Nephron progenitor cell (in vitro differentiated cells): ENCODE results near the gene TIAM1.

Source experiments
- DNase-seq: peaks from one replicate; pipeline ENCODE4 v3.0.0; 2021
- H3K27ac Mint-ChIP-seq: 2 replicates; pipeline ENCODE4 v1.8.0; 2021; ENCODE audit warnings: mild to moderate bottlenecking, moderate library complexity, mixed read lengths
- H3K27me3 Mint-ChIP-seq: 2 replicates; pipeline ENCODE4 v1.8.0; 2021; ENCODE audit warnings: mild to moderate bottlenecking, low read depth, mixed read lengths; ENCODE audit not compliant: poor library complexity
- H3K36me3 Mint-ChIP-seq: 2 replicates; pipeline ENCODE4 v1.8.0; 2021; ENCODE audit warnings: low read depth, mixed read lengths
- H3K4me1 Mint-ChIP-seq: 2 replicates; pipeline ENCODE4 v1.8.0; 2021; ENCODE audit warnings: mixed read lengths
- H3K4me3 Mint-ChIP-seq: 2 replicates; pipeline ENCODE4 v1.8.0; 2021; ENCODE audit warnings: mild to moderate bottlenecking, moderate library complexity, mixed read lengths
- H3K9me3 Mint-ChIP-seq: 2 replicates; pipeline ENCODE4 v1.8.0; 2021; ENCODE audit warnings: mild to moderate bottlenecking, moderate library complexity, mixed read lengths
- CTCF ChIP-seq: fragments of 200-600 bp; sonication (generic); IDR thresholded peaks from 2 replicates; pipeline ENCODE4 v1.5.0; 2021; ENCODE audit warnings: antibody characterized with exemption

TIAM1 gene

GRCh38 chr21:31370281-31370892, 26.3 kb upstream of the TIAM1 start:
- H3K9me3 Mint-ChIP-seq = no peaks in the 10 kb centered on the region
- peak overlapping the region; percentile 93 for H3K27ac Mint-ChIP-seq
- H3K36me3 Mint-ChIP-seq = peaks cover 17% of the 10 kb centered on the region
- peaks cover 8% of the 10 kb centered on the region for H3K27me3 Mint-ChIP-seq
- no peak for TF ChIP-seq CTCF
- H3K4me3 Mint-ChIP-seq = no peak overlapping the region
- peaks cover 44% of the 10 kb centered on the region for H3K4me1 Mint-ChIP-seq
- DNase-seq = no peak

DNA sequence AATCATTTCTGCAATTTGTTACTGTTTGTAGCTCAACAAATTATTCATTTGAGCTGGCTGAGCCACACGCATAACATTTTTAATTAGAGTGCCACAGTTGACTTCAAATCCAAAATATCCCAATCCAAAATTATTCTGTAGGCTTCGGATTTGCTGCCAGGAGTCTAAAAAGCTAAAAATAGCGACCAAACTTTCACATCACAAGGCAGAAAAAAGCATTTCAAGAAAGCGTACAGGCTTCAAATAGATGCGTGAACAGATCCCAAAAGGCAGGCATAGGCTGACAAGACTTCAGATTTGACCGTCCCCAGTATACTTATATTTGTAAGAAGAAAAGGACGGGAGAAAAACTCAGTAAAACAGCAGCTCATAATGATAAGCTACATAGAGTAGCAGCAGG, 24.3 kb upstream of the TIAM1 start:
- H3K9me3 Mint-ChIP-seq = no peaks in the 10 kb centered on the region
- peaks cover 44% of the 10 kb centered on the region for H3K4me1 Mint-ChIP-seq
- H3K36me3 Mint-ChIP-seq = peaks cover 22% of the 10 kb centered on the region
- no peak overlapping the region for H3K4me3 Mint-ChIP-seq
- no peak for DNase-seq
- peaks cover 8% of the 10 kb centered on the region for H3K27me3 Mint-ChIP-seq
- no peak overlapping the region for H3K27ac Mint-ChIP-seq
- TF ChIP-seq CTCF = no peak

DNA sequence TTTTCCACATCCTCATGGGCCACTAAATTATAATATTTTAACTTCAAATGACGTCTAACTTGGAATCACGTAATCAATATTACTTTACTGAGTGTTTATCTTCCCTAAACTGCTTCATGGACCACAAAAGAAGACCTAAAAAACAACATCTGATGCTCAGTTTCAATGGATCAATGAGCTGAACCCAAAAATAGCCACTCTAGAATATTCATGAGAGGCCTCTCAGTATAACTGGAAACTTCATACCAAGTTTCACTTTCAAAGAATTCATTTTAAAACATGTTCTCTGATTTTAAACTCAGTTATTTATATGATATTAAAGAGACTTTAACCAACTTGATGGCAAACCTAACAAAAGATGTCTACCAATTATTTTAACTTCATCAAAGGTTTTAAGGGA, 23.7 kb upstream of the TIAM1 start:
- H3K27ac Mint-ChIP-seq = no peak overlapping the region
- no peak overlapping the region for H3K4me3 Mint-ChIP-seq
- peaks cover 8% of the 10 kb centered on the region for H3K27me3 Mint-ChIP-seq
- no peak for TF ChIP-seq CTCF
- H3K4me1 Mint-ChIP-seq = peaks cover 46% of the 10 kb centered on the region
- H3K36me3 Mint-ChIP-seq = peaks cover 22% of the 10 kb centered on the region
- no peak for DNase-seq
- no peaks in the 10 kb centered on the region for H3K9me3 Mint-ChIP-seq

DNA sequence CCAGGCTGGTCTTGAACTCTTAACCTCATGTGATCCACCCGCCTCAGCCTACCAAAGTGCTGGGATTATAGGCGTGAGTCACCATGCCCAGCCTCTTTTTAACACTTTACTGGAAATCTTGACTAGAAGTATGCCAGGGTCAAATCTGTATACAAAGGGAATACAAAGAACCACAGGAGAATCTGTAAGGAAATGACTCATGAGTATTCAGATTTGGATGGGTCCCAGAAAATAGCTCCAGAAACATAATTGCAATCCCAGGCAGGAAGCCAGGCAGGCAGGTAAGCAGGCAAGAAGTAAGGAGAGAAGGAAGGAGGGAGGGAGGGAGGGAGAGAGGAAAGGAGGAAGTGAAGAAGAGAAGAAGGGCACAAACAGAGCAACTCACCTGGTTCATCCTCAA, 22.8 kb upstream of the TIAM1 start:
- TF ChIP-seq CTCF = no peak
- H3K27ac Mint-ChIP-seq = no peak overlapping the region
- peaks cover 16% of the 10 kb centered on the region for H3K36me3 Mint-ChIP-seq
- H3K4me3 Mint-ChIP-seq = no peak overlapping the region
- H3K4me1 Mint-ChIP-seq = peaks cover 54% of the 10 kb centered on the region
- H3K9me3 Mint-ChIP-seq = no peaks in the 10 kb centered on the region
- no peak for DNase-seq
- peaks cover 8% of the 10 kb centered on the region for H3K27me3 Mint-ChIP-seq

DNA sequence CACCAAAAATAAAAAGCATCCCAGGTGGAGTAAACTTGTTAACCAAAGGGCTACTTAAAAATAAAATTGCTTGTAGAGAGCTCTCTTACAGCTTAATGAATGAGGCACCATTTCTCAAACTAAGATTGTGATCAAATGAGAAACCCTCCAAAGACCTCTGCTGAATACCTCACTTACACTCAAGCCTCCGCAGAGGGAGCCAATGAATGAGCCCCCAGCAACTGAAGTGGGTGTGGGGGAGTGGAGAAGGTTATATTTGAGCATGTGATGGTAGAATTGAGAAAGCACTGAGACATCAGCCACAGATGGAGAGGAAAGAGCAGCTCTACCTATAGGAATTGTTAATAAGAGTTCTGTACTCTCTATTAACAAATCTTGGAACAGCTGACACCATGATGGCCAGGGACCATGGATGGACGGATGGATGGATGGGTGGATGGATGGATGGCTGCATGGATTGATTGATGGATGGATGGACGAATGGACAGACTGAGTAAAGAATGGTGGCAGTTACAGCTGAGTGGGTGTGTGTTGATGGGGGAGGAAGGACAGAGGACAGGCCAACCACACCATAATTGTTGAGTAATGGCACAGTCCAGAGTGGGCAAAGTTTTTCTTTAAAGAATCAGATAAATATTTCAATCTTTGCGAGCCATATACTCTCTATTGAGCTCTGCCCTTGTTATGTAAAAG, 20.3 kb upstream of the TIAM1 start:
- Mint-ChIP-seq H3K27ac (peak overlapping the region; percentile 97), H3K36me3 (peaks cover 20% of the 10 kb centered on the region), H3K4me1 (peaks cover 40% of the 10 kb centered on the region), H3K4me3 (peak overlapping the region; percentile 52), H3K27me3 (peaks cover 4% of the 10 kb centered on the region), H3K9me3 (peaks cover 18% of the 10 kb centered on the region)
- no peak for TF ChIP-seq CTCF
- DNase-seq = no peak

DNA sequence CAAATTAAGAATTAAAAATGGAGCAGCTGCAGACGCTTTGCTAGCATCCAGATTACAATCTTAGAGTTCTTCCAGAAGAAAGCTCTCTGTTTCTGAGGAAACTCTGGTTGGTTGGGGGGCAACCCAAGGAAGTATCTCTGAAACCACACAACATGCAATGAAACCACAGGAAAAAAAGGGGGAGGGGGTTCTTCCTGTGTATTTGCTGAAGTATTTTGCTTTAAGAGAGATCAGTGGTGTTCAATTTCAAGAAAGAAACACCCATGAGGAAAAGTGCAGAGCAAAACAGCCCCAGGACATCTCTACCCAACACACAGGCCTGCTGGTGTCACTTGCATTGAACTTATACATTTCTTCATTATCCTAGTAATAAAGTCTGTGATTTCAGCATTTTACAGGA, 19.7 kb upstream of the TIAM1 start:
- DNase-seq = no peak
- TF ChIP-seq CTCF = no peak
- Mint-ChIP-seq H3K27ac (peak overlapping the region; percentile 97), H3K4me3 (peak overlapping the region; percentile 52), H3K36me3 (peaks cover 17% of the 10 kb centered on the region), H3K27me3 (peaks cover 1% of the 10 kb centered on the region), H3K4me1 (peaks cover 40% of the 10 kb centered on the region), H3K9me3 (peaks cover 21% of the 10 kb centered on the region)
